ENCODE results near the gene DDIT4.
A peak's percentile ranks its signal among the peaks of the same experiment; 100 is the strongest.

DDIT4 gene

GRCh38 chr10:72318418-72319262 is 44.9 kb downstream of the DDIT4 start:
- no peak for DNase-seq

- DNase-seq: peak; percentile 87
These were observed 45.9 kb downstream of the DDIT4 start for GRCh38 chr10:72319416-72320254.

DNA sequence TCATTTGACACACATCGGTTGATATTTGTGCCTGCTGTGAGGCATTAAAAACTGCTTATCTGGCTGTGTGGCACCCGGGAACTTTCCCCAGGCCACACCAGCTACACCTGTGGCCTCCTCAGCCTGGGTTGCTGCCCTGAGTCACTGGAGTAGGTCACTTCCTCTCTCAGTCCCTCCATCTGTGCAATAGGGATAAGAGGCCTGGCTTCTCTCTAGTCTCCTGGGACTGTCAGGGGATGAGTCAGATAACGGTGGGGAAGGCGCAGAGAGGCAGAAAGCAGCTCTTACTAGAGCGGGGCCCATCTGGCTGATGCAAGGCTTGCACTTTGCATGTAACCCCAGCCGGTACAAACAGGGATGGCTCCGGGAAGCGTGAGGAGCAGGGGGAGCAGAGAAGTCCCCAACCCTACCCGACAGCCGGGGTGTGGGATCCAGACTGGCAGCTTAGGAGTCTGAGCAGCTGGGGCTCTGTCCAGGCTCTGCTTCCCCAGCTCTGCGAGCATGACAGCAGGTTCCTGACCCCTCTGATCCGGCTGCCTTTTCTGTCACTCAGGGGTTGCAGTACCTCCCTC is 47.0 kb downstream of the DDIT4 start:
- DNase-seq: peak; percentile 99

DNA sequence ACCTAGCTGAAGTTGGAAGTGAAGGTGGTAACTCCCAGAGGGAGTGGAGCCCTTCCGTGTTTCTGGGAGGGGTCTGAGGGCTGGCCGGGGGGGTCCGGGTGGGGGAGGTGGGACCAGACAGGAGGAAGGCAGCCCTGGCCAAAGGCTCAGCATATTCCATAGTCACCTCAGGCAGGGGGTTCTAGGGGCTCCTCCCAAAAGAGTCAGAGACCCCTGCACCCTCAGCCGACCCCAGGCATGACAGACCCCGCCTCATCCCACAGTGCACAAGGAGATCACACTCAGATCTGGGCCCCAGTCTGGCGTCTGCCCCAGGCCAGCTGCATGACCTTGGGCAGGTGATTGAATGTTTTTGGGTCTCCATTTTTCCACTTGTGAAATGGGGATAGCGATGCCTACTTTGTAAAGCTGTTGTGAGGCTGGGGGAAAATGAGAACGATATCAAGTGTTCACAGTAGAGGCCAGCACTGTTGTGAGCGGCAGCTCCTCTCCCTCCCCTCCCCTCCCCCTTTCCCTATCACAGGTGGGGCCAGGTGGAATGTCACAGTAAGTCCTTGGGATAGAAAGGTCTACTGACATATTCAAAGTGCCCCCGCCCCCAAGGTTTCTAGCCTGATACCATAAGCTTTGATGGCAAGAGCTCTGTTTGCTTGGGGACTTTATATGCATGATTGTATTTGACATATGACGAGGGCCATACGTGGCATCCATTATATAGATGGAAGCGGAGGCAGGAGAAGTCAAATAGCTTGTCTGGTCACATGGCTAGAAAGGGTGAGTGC is 47.7 kb downstream of the DDIT4 start:
- no peak for DNase-seq

GRCh38 chr10:72322030-72322279 is 48.2 kb downstream of the DDIT4 start:
- no peak for DNase-seq

DNA sequence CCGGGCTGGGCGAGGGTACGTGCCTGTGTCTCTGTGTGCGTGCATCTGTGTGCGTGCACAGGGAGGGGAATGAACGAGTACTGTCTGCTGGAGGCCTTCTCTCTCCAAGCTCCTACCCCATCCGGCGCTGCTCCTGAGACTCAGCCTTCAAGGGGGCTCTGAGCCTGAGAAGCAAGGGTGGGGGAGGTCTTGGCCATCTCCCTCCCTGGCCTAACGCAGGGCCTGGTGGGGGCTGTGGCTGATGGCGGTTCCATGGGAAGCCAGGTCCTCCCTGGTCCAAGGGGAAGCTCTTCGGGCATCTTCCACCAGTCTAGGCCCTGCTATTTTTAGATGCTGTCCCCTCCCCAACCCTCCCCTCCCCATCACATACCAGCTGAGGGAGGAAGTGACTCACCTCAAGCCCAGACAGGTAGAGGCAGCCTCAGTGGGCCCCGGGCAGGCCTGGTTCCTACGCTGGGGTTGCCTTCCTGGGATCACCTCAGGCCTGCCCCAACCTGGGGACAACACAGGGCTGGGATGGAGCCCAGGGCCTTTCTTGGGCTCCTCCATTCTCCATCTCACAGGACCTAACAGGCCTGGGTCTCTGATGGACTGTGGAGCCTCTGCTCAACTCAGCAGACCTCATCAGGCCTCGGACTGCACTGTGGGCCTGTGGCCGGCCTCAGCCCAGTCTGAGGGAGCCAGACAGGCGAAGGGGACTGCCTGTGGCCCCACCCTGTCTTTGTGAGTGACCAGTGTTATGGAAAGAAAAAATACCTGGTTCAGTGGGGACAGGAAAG is 48.7 kb downstream of the DDIT4 start:
- DNase-seq: no peak

DNA sequence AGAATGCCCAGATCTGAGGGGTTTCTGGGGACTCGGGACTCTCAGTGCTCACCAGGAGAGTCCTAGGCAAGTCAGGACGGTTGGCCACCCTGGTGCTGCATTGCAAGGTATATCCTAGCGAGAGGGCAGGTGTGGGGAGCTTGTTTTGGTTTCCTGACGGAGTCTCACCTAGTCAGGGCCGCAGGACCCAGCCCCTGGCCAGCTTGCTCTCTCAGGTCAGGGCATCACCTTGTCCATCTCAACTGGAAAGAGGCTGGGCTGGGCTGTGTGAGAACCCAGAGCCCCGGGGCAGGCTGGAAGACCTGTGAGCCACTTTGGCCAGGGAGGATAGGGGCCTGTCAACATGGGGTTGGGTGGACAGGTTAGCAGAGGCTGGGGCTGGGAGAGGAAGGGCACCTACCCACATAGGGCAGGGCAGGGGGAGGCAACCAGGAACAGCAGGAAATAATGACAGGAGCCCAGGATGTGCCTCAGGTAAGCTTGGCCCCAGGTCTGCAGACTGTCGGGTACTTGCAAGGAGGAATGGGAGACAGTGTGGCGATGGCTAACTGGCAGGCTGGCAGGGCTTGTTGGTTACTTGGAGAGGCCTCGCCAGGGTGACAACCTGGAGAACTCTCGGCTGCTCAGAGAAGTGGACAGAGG is 49.5 kb downstream of the DDIT4 start:
- no peak for DNase-seq

- DNase-seq: no peak
These were observed 50.1 kb downstream of the DDIT4 start for GRCh38 chr10:72323771-72324191.
